Measurements from ENCODE around the gene RANBP17. TPM values are rescaled to one million over a fixed set of nuclear protein-coding genes. Genes with fewer than 3 reads are reported as not detected.

The RANBP17 gene
- polyA plus RNA-seq, 1 of the 3 experiments (the other 2 are of a cell fraction) = 6.0 TPM

- no peak overlapping the region for H3K9ac ChIP-seq
- no peak for DNase-seq
- H3K4me2 ChIP-seq = no peak overlapping the region
- ChIA-PET POLR2A (interaction anchor here (1.4 kb wide), 1 partner anchor 27 kb away, joined by 3 read pairs; no protein-coding TSS in a partner anchor), CTCF (interaction anchor here (1.3 to 1.7 kb wide), 4 partner anchors 9 to 350 kb away, joined by 3 to 5 read pairs (median 4); no protein-coding TSS in a partner anchor)
- H3K4me1 ChIP-seq (ENCODE audit: control insufficient read depth in 1 of 2, insufficient read depth in 2 of 2, low read depth in 1 of 2, low read length in 1 of 2) = peaks cover 0 to 6% of the 10 kb centered on the region in 2 experiments; a peak in 1 of 4 replicates
- no peak overlapping the region for H3K4me3 ChIP-seq (ENCODE audit: low read depth in 2 of 2, low read length in 1 of 2)
- H3K9me3 ChIP-seq = no peaks in the 10 kb centered on the region
- no peak overlapping the region for H2AFZ ChIP-seq (ENCODE audit: low read depth)
- H3K36me3 ChIP-seq (replicated peaks in 1 of 2; ENCODE audit: control insufficient read depth in 1 of 2, insufficient read depth in 2 of 2, low read length in 1 of 2) = no peaks in the 10 kb centered on the region
- WGBS (ENCODE audit: low lambda C conversion rate) = 59% methylated on average over 8 of the region's 8 CpGs
- H3K79me2 ChIP-seq (ENCODE audit: insufficient read depth) = no peaks in the 10 kb centered on the region
- H3K27ac ChIP-seq (ENCODE audit: low read depth in 2 of 2, low read length in 1 of 2) = 0 out of 4 replicates have a peak overlapping the region, but pooled peaks of 1 of the 2 experiments have one; percentile 5
- TF ChIP-seq TCF12 (IDR thresholded peaks at IDR 0.05) (no peak), MAX (IDR thresholded peaks at IDR 0.05; ENCODE audit: low read depth) (no peak), RCOR1 (IDR thresholded peaks at IDR 0.05; ENCODE audit: low read length) (no peak), PBX3 (IDR thresholded peaks at IDR 0.05) (no peak), JUND (IDR thresholded peaks at IDR 0.05) (no peak), TEAD4 (IDR thresholded peaks at IDR 0.05; ENCODE audit: borderline replicate concordance, insufficient read depth) (no peak), NFIC (IDR thresholded peaks at IDR 0.05; ENCODE audit: borderline replicate concordance) (no peak), YY1 (IDR thresholded peaks at IDR 0.05; ENCODE audit: low read depth) (no peak), TAF1 (IDR thresholded peaks at IDR 0.05; ENCODE audit: borderline replicate concordance, low read depth, low read length) (no peak), GABPA (IDR thresholded peaks at IDR 0.05; ENCODE audit: low read depth) (no peak), REST (IDR thresholded peaks at IDR 0.05; ENCODE audit: low read depth, low read length) (no peak), FOXM1 (IDR thresholded peaks at IDR 0.05; ENCODE audit: low read depth) (no peak), RFX5 (IDR thresholded peaks at IDR 0.05; ENCODE audit: low read length) (no peak), RXRA (IDR thresholded peaks at IDR 0.05; ENCODE audit: borderline replicate concordance, low read depth) (no peak), FOXJ3 (CRISPR knock-in tag; IDR thresholded peaks at IDR 0.05) (no peak), USF2 (IDR thresholded peaks at IDR 0.05; ENCODE audit: borderline replicate concordance, low read depth, low read length) (no peak)
- H3K27me3 ChIP-seq (ENCODE audit: insufficient read depth) = no peaks in the 10 kb centered on the region
- no peaks in the 10 kb centered on the region for H4K20me1 ChIP-seq (ENCODE audit: insufficient read depth)
- H3F3A ChIP-seq (replicated peaks; ENCODE audit: insufficient read depth) = no peaks in the 10 kb centered on the region
- no peaks in the 10 kb centered on the region for H3K9me2 ChIP-seq
Observed at GRCh38 chr5:171335616-171336015, 473.8 kb downstream of the RANBP17 start.

All from SK-N-SH (cell line).